B cell (primary cell): ENCODE measurements around the gene BSDC1.

ENCODE experiments used
- EZH2 ChIP-seq: IDR thresholded peaks from 2 replicates; pipeline ENCODE4 v1.6.1; 2012; ENCODE audit warnings: borderline replicate concordance, low read depth, mild to moderate bottlenecking, moderate library complexity, low read length; ENCODE audit not compliant: insufficient read depth, poor library complexity, severe bottlenecking
- TF ChIP-seq, protein P1 (sequence below): fragments of 200-600 bp; IDR thresholded peaks from one replicate; pipeline ENCODE4 v1.8.0; 2022; ENCODE audit warnings: antibody characterized with exemption, mild to moderate bottlenecking

DNA sequence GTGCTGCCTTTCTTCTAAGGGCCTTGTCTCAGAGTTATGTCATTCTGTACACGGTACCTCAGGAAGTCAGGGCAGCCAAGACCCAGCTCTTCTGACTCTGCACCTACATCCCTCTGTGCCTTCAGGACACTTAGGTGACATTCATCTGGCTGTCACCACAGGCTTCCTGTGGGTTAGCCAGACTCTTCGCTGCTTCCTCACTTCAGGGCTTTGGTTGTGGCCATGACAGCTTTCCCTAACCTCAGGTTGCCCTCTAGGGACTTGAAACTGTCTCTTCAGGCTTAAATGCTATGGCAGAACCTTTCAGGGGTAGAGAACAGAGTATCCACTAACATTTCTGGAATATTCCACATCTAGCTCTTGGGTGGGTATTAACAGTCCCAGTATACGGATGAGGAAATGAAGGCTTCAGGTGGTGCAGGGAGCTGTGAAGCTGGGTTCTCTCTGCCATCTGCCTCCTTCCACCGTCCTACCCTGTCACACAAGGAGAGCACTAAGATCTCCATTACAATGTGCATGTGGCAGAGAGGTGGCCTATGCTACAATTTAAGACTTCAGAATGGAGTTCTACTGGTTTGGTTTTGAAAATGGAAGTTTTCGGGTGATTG is 22.0 kb downstream of the BSDC1 start:
- TF ChIP-seq, protein P1, sequence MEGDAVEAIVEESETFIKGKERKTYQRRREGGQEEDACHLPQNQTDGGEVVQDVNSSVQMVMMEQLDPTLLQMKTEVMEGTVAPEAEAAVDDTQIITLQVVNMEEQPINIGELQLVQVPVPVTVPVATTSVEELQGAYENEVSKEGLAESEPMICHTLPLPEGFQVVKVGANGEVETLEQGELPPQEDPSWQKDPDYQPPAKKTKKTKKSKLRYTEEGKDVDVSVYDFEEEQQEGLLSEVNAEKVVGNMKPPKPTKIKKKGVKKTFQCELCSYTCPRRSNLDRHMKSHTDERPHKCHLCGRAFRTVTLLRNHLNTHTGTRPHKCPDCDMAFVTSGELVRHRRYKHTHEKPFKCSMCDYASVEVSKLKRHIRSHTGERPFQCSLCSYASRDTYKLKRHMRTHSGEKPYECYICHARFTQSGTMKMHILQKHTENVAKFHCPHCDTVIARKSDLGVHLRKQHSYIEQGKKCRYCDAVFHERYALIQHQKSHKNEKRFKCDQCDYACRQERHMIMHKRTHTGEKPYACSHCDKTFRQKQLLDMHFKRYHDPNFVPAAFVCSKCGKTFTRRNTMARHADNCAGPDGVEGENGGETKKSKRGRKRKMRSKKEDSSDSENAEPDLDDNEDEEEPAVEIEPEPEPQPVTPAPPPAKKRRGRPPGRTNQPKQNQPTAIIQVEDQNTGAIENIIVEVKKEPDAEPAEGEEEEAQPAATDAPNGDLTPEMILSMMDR, result no peak
- no peak for TF ChIP-seq EZH2
